DMS53 (cell line): ENCODE results near the gene GSE1.

Experiments
- DNase-seq: peaks from one replicate; lab custom pipeline; 2025; lab: John Stamatoyannopoulos, UW

GSE1 gene

GRCh38 chr16:85635545-85636140 is 22.5 kb downstream of the GSE1 start:
- peak; percentile 53 for DNase-seq

GRCh38 chr16:85636234-85636812 is 23.2 kb downstream of the GSE1 start:
- DNase-seq: no peak

DNA sequence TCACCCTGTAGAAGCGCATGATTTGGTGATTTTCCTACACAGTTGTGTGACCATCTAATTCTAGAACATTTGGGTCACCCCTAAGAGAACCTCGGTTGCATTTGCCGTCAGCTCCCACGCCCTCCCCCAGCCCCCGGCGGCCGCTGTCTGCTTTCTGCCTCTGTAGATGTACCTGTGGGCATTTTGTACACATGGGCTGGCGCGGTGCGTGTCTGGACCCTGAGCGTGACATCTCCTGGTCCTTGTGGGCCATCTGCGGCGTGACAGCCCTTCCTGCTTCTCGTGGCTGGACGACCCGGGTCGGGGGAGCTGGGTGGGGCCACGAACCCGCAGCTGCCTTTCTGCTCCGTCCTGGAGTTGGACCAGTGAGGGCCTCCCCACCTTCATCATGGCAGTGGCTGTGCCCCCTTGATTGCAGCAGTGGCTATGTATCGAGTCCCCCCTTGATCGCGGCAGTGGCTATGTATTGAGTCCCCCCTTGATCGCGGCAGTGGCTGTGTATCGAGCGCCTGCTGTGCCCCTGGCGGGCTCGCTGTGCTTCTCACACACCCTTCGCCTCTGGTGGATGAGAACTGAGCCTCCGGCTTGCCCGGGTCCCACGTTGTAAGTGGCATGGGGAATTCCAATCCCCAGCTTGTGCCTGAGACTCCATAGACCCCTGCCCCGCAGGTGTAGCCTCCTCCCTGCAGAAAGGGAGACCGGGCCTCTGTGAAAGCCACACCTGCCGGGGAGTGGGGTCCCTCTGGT is 24.1 kb downstream of the GSE1 start:
- no peak for DNase-seq

- peak; percentile 62 for DNase-seq
These were observed 24.9 kb downstream of the GSE1 start for GRCh38 chr16:85637808-85638647.

DNA sequence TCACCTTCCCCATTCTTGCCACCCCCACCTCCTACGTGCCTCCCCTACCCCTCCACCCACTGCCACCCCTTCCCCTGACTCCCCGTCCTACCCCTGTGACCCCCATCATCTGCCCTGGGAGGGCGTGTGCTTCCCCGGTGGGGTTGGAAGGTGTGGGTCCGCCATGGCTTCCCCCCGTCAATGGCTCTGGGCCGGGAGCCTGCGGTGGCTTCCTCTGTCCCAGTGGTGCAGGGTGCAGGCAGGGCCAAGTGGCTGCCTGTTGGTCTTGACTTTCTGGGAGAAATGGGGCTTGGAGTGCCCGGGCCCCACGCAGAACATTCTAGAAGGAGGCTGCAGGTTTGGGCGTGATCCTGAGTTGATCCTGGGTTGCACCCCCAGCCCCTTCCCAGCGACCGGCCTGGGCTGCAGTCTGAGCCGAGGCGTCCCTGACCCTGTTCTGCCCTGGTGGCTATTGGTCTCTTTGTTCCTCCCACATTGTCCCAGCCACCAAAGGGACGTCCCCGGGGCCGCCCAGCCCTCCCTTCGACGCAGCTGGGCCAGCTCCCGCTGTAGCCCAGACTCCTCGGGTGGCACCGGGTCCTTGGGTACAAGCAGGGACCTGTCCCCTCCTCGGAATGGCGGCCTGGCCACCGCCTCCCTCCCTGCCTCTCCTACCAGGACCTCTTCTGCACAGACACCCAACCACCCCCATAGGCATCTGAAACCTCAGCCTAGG is 25.7 kb downstream of the GSE1 start:
- no peak for DNase-seq

DNA sequence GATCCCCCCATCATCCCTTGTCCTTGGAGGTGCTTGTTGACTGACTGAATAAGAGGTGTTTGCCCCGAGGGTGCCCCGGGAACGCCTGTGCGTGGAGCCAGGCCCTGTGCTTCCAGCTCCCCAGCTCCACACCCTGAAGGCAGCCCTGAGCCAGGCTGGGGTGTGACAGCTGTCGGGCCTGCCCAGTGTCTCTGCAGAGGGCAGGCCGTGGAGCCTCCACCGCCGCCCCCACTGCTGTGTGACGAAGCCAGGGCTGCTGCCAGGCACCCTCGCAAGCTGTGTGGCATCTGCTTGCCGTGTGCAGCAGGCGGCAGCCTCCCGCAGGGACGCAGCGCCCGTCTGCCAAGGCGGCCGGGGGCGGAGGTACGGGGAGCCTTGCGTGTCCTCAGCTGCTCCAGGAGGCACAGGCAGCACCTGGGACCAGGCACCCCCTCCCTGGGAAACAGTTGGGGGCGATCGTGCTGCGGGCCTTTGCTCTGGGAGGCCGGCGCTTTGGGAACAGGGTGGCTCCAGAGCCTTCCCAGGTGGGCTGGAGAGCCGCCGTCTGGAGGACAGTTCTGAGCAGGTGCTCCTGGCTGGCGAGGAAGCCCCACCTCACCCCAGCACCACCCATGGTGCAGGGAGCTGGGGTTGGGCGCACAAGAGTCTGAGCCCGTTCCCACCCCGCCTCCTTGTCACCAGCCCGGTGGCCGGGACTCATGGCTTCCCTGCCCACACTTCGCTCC is 26.6 kb downstream of the GSE1 start:
- DNase-seq: peak; percentile 25

DNA sequence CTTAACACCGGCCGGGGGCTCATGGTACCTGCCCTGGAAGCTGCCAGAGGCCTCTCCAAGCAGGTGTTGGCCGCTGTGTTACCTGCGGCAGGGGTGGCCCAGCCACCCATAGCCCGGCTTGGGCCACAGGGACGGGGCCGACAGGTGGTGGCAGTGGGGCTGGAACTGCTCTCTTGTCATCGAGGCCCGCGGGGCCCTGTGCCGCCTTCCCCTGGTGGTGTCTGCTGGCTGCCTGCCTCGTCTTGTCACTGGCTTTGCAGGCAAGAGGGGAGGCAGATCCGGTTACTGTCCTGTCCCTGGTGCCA is 27.1 kb downstream of the GSE1 start:
- peak; percentile 25 for DNase-seq

- DNase-seq: no peak
These were observed 27.5 kb downstream of the GSE1 start for GRCh38 chr16:85640585-85640984.

- no peak for DNase-seq
These were observed 28.2 kb downstream of the GSE1 start for GRCh38 chr16:85641305-85641704.

DNA sequence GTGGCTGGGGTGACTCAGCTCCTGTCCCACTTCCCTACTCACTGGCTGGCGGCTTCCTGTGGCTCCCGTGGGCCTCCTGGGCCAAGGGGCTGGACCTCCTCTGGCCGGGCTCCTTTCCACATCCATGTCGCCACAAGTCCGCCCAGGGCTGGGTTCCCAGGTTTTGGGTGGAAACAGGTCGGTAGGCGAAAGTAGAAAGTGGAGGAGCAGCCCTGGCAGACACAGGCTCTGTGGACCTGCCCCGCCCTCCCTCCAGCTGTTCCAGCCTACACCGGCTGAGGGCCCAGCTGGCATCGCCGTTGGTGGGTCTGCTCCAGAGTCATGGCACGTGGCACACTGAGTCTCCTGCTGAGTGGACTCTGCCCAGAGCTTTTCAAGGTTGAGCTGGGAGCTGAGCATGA is 28.7 kb downstream of the GSE1 start:
- peak; percentile 62 for DNase-seq

DNA sequence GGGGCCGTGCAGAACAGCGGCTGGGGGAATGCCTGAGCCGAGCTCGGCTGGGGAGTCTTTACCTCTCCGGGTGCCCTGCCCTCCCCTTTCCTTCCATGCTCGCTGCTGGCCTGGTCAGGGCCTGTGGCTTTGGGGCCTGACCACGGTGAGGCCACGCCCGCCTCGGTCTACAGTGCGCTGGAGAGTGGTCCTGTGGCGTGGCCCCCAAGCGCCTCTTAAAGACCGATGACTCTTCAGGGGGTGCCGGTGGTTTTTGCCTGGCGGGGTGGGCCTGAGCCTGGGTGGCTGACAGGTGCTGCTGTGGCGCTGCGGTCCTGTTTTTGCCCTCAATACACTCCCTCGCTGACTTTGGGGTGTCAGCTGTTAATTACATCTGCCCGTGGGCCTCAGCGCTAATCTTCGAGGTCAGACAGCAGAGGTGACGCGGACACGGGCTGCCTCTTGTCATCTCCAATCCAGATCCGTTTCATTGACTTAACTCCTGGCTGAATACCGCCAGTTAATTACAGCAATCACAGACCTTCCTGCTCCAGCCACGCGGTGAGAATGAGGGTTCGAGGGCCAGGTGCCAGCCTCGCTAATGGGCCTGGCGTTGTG is 29.7 kb downstream of the GSE1 start:
- DNase-seq: peak; percentile 49

DNA sequence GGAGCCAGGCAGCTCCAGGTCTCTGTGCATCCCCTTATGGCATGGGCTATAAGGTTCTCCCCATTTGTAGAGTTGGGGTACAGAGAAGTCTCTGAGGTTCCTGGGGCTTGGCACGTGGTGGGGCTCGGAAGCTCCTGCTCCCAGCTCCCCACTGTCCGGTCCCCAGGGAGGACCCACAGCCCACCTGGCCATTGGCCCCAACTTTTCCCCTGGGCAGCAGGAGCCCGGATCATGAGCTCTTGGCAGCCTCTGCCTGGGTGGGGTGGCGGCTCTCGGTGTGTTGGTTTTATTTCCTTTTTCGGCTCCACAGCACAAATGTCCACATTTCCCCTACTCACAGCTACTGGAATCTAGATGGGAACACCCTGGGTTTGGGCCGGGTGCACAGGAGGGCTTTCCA is 30.5 kb downstream of the GSE1 start:
- DNase-seq: no peak

- peak; percentile 31 for DNase-seq
These were observed 31.1 kb downstream of the GSE1 start for GRCh38 chr16:85644093-85644712.

- peak; percentile 47 for DNase-seq
These were observed 32.0 kb downstream of the GSE1 start for GRCh38 chr16:85645021-85645589.

GRCh38 chr16:85646358-85646907 is 33.3 kb downstream of the GSE1 start:
- peak; percentile 25 for DNase-seq

GRCh38 chr16:85646976-85647375 is 33.9 kb downstream of the GSE1 start:
- DNase-seq: no peak

- peak; percentile 56 for DNase-seq
These were observed 35.1 kb downstream of the GSE1 start for GRCh38 chr16:85648070-85648714.

GRCh38 chr16:85648805-85649204 is 35.7 kb downstream of the GSE1 start:
- no peak for DNase-seq

- DNase-seq: peak; percentile 73
These were observed 36.5 kb downstream of the GSE1 start for GRCh38 chr16:85649411-85650134.
